Measurements from ENCODE around the gene CBX6. TPM values are rescaled to one million over a fixed set of nuclear protein-coding genes. Genes with fewer than 3 reads are reported as not detected.
"Not testable (repeated sequence)": the region's sequence is repeated elsewhere in the genome, so short reads cannot be mapped to it uniquely, and the experiment has no call there.

The CBX6 gene
- total RNA-seq, 1 experiment from 2014 or later: 31.4 TPM

DNA sequence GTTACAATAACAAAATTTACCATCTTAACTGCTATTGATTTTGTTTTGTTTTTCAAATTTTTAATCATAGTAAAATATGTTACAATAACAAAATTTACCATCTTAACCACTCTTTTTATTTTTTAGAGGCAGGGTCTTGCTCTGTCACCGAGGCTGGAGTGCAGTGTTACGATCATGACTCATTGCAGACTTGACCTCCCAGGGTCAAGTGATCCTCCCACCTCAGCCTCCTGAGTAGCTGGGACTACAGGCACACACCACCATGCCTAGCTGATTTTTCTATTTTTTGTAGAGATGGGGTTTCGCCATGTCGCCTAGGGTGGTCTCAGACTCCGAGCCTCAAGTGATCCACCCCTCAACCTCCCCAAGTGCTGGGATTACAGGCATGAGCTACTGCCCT lies 18.1 kb downstream of the CBX6 start:
- H2BK15ac ChIP-seq (ENCODE audit: low read depth, low read length); H3K23ac ChIP-seq (ENCODE audit: insufficient read length, low read depth, low read length); H3K27ac ChIP-seq (ENCODE audit: insufficient read length, low read depth, low read length); H3K56ac ChIP-seq (ENCODE audit: insufficient read length, low read depth, low read length); H2BK20ac ChIP-seq (ENCODE audit: low read depth, low read length, poor library complexity, severe bottlenecking); H3K27me3 ChIP-seq (ENCODE audit: insufficient read depth, low read length); H3K4me1 ChIP-seq (ENCODE audit: insufficient read depth, low read length); H2BK5ac ChIP-seq (ENCODE audit: insufficient read length, low read length); H3K4me2 ChIP-seq (ENCODE audit: insufficient read depth, insufficient read length, low read length); H3K4me3 Mint-ChIP-seq; H4K91ac ChIP-seq (ENCODE audit: insufficient read length, low read depth, low read length); H2AK5ac ChIP-seq (ENCODE audit: insufficient read length, low read length); H3K79me1 ChIP-seq (ENCODE audit: insufficient read depth, low read depth, low read length, poor library complexity, severe bottlenecking); H3K36me3 Mint-ChIP-seq (ENCODE audit: insufficient read depth in 1 of 3, low read depth in 3 of 3); H3K9me3 Mint-ChIP-seq; H3K79me2 ChIP-seq (ENCODE audit: insufficient read depth, low read length); H3K9me3 ChIP-seq (ENCODE audit: control insufficient read depth, low read depth, low read length); H4K5ac ChIP-seq (ENCODE audit: insufficient read length, low read depth, low read length); H3K27ac Mint-ChIP-seq; H2AFZ ChIP-seq (ENCODE audit: low read length); H4K8ac ChIP-seq (replicated peaks; ENCODE audit: insufficient read length, low read depth, low read length); H2BK120ac ChIP-seq (ENCODE audit: low read depth, low read length, poor library complexity, severe bottlenecking); DNase-seq; H3K18ac ChIP-seq (ENCODE audit: insufficient read length, low read depth, low read length); H3T11ph ChIP-seq (ENCODE audit: low read length); H3K4ac ChIP-seq (ENCODE audit: low read depth, low read length); H2BK12ac ChIP-seq (ENCODE audit: insufficient read length, low read depth, low read length); H4K20me1 ChIP-seq (ENCODE audit: control insufficient read depth, insufficient read depth, insufficient read length); H3K9ac ChIP-seq (ENCODE audit: extremely low read depth, insufficient read length, low read length); H3K14ac ChIP-seq (ENCODE audit: insufficient read depth, low read length); H3K23me2 ChIP-seq (ENCODE audit: insufficient read length, low read depth, low read length, poor library complexity, severe bottlenecking): not testable (repeated sequence)
- WGBS (ENCODE audit: extremely low coverage, insufficient read length, low lambda C conversion rate): no CpG with 5 or more reads among the region's 5 CpGs
- peaks cover 15 to 31% of the 10 kb centered on the region in 2 experiments for H3K4me1 Mint-ChIP-seq
- peaks cover 53% of the 10 kb centered on the region for H3K27me3 Mint-ChIP-seq (ENCODE audit: low read depth)
